HG03520 (cell line): Measurements from ENCODE around the gene RAPGEF2.

Experiments
- ATAC-seq: cut with Tn5 transposase; IDR thresholded peaks from one replicate; pipeline ENCODE4 v1.9.1; 2021; ENCODE audit warnings: mild to moderate bottlenecking, moderate library complexity; ENCODE audit not compliant: unreplicated experiment

The RAPGEF2 gene

GRCh38 chr4:159193046-159193620, 90.3 kb downstream of the RAPGEF2 start:
- ATAC-seq: no peak

- ATAC-seq: no peak
Measured at GRCh38 chr4:159195361-159195769, 92.5 kb downstream of the RAPGEF2 start.

GRCh38 chr4:159197260-159197884, 94.5 kb downstream of the RAPGEF2 start:
- no peak for ATAC-seq

- ATAC-seq: no peak
Measured at GRCh38 chr4:159197885-159198269, 95.0 kb downstream of the RAPGEF2 start.

- ATAC-seq: no peak
Measured at GRCh38 chr4:159199826-159200225, 96.9 kb downstream of the RAPGEF2 start.

- ATAC-seq: no peak
Measured at GRCh38 chr4:159201168-159201567, 98.3 kb downstream of the RAPGEF2 start.

GRCh38 chr4:159204566-159204965, 101.7 kb downstream of the RAPGEF2 start:
- no peak for ATAC-seq

- no peak for ATAC-seq
Measured at GRCh38 chr4:159205466-159205865, 102.6 kb downstream of the RAPGEF2 start.

- peak; percentile 82 for ATAC-seq
Measured at GRCh38 chr4:159206427-159206871, 103.6 kb downstream of the RAPGEF2 start.

GRCh38 chr4:159209249-159209648, 106.4 kb downstream of the RAPGEF2 start:
- ATAC-seq: no peak

- ATAC-seq: no peak
Measured at GRCh38 chr4:159210975-159211374, 108.1 kb downstream of the RAPGEF2 start.

GRCh38 chr4:159212675-159213293, 109.9 kb downstream of the RAPGEF2 start:
- ATAC-seq: no peak

- ATAC-seq: no peak
Measured at GRCh38 chr4:159216834-159217233, 114.0 kb downstream of the RAPGEF2 start.

GRCh38 chr4:159219862-159220261, 117.0 kb downstream of the RAPGEF2 start:
- ATAC-seq: no peak

- ATAC-seq: no peak
Measured at GRCh38 chr4:159220353-159220752, 117.5 kb downstream of the RAPGEF2 start.

GRCh38 chr4:159221280-159221679, 118.4 kb downstream of the RAPGEF2 start:
- ATAC-seq: no peak

GRCh38 chr4:159222043-159222552, 119.2 kb downstream of the RAPGEF2 start:
- ATAC-seq: no peak

GRCh38 chr4:159224408-159224807, 121.5 kb downstream of the RAPGEF2 start:
- no peak for ATAC-seq

- no peak for ATAC-seq
Measured at GRCh38 chr4:159227378-159227777, 124.5 kb downstream of the RAPGEF2 start.

GRCh38 chr4:159227984-159228383, 125.1 kb downstream of the RAPGEF2 start:
- no peak for ATAC-seq

GRCh38 chr4:159229164-159229563, 126.3 kb downstream of the RAPGEF2 start:
- no peak for ATAC-seq

- ATAC-seq: no peak
Measured at GRCh38 chr4:159232465-159233106, 129.7 kb downstream of the RAPGEF2 start.
